Jurkat, Clone E6-1 (cell line): ENCODE data around the gene EFCAB7.

Experiments used
- DNase-seq: peaks from one replicate; pipeline ENCODE4 v3.0.0-alpha.2; 2011; ENCODE audit warnings: low read depth, low spot score
- H3K4me3 ChIP-seq: 2 replicates; pipeline ENCODE4 v1.5.1; 2011; ENCODE audit warnings: mild to moderate bottlenecking, low read length, control low read depth, moderate library complexity

EFCAB7 gene

DNA sequence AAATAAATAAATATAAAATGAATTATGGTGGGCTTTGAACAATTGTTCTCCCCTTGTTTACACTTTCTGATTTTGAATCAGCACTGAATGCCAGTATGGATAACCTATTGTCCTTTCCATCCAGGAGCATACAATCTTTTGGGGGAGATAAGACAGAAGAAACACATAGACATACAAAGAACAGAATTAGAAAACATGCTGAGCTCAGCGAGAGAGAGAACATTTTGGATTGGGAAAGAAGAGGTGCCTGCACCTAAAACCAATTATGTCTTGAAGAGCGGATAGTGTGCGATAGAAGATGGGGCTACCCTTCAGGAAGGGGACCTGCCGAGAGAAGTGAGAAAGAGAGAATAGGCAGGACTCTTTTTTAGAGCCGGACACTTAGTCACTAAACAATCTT is 76.5 kb downstream of the EFCAB7 start:
- H3K4me3 ChIP-seq = no peak overlapping the region
- DNase-seq = no peak

DNA sequence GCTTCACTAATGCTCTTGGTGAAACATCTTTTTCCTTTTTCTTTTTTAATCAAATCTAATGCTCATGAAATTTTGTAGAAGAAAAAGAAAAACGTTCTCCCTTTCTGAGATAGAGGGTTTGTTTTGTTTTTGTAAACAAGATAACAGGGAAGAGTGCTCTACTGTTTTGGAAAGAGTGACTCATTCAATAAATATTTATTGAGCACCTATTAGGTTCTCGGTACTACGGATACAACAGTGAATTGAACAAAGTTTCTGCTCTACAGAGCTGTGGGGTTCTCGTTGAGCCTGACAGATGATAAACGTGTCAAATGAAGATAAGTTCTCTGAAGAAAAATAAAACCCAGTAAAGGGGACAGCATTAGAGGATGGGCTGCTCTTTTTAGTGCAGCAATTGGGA is 76.9 kb downstream of the EFCAB7 start:
- H3K4me3 ChIP-seq = no peak overlapping the region
- DNase-seq = no peak

DNA sequence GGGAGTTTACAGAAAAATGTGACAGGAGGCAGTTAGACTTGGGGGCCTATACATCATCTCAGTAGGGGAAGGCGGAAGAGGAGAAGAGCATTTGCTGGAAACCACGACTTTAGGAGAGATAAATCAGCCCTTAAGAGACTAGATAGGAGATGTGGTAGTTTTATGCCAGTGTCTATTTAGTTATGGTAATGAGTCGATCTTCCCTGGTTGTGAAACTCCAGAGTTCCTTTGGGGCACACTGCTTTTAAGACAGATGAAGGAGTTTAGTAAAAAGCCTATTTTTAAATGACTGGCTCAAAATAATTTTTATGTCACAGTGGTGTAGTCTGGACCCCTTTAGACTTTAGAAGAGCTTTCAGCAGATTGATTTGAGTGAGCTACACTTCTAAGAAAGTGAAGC is 77.7 kb downstream of the EFCAB7 start:
- no peak overlapping the region for H3K4me3 ChIP-seq
- DNase-seq = no peak

DNA sequence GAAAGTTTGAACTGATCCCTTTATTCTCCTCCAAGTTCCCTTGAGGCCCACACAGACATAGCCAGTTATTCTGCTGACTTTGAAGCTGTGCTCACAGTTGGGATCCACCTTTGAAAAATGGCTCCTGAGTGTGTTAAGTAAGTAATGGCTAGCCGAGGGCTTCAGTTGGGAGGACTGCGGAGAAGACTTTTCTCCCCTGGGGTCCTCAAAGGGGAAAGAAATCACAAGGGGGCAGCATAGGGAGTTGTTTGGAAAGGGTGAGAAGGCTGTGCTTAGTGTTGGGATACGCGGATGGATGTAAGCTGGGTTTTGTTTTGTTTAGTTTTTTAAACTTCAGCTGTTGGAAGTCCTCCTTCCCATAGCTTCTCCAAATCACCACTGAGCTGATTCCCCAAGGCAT is 78.1 kb downstream of the EFCAB7 start:
- DNase-seq = no peak
- no peak overlapping the region for H3K4me3 ChIP-seq

DNA sequence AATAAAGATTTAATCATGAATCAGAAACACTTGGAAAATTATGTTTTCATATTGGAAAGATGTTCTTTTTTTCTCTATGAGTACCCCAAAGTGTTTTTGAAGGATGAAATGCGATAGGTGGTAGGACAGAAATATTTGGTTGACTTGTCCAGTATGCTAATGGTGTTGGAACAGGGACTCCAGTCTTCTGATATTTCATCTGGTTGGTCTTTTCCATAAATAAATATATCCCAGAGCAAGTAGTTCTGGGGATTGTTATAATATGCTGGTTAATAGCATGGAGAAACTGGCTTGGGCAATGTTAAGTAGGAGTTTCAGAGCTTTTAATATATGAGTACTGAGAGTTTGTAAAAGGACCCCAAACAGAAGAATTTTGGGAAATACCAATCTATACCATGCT is 78.6 kb downstream of the EFCAB7 start:
- no peak overlapping the region for H3K4me3 ChIP-seq

DNA sequence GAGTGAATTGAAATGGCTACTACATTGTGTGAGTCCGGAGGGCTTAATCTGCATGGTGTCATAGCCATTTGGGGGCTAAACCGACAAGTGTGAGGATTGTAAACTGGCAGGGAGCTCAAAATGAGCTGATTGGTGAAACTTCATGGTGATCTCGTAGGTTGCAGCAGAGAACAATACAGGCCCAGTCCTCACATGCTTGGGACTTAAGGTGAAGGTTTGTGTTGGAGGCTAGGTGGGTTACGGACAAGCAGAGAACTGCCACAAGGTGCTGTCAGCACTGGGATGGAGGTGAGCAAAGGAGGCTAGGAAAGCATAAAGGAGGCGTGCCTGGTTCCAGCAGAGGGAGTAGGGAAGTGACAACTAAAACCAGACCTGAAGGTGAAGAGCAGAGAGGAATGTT is 79.3 kb downstream of the EFCAB7 start:
- DNase-seq = no peak
- H3K4me3 ChIP-seq = no peak overlapping the region

More for the DNA sequence above, 78.6 kb downstream of the EFCAB7 start:
- no peak for DNase-seq

DNA sequence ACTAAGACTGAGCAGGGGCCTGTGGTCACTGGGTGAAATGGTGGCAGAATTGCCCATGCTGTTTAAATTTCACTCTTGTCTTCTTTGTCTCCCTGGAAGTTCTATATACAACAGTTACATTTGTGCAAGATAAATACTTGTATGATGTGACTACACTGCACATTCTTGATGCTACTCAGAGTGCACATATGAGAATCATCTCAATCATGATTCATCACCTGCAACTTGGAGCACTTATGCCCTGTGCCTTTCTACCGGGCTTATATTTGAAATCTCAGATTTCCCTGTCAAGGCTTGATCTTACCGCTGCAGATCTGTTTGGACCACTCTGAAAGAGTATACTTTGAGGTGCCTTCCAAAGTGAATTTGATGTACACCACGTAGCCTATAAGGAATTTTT is 80.5 kb downstream of the EFCAB7 start:
- H3K4me3 ChIP-seq = no peak overlapping the region
- no peak for DNase-seq

DNA sequence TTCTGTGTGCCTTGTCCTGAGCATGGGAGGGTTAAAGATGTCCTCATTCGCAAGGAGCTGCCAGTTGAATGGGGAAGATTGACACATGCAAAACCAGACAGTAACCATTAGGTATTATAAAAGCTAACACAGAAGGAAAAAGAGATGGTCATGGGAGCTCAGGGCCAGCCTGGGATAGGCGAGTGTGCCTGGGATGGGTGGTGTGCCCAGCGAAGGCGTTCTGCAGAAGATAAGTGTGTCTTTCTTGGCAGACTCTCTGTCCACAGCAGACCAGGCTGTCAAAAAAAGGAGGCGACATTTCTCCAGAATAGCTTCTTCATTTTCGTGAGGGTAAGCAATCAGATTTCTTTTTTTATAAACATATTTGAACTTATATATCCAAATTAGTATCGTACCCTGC is 84.0 kb downstream of the EFCAB7 start:
- H3K4me3 ChIP-seq = no peak overlapping the region
- DNase-seq = no peak

DNA sequence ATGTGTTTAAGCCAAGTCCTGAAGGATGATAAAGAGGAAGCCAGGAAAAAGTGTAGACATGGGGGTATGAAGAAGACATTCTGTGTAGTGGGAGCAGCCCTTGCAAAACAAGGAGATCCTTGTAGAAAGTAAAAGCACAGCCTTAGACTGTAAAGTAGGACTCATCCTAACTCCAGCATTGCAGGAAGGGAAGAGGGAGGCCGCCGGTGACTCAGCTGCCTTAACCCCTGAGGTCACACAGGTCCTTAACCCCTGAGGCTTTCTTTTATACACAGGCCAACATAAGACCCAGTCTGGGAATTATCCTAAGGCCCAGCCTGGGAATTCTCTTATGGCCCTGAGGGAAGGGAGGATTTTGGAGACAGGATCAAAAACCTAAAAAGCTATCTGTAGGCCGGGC is 87.9 kb downstream of the EFCAB7 start:
- no peak overlapping the region for H3K4me3 ChIP-seq
- no peak for DNase-seq

DNA sequence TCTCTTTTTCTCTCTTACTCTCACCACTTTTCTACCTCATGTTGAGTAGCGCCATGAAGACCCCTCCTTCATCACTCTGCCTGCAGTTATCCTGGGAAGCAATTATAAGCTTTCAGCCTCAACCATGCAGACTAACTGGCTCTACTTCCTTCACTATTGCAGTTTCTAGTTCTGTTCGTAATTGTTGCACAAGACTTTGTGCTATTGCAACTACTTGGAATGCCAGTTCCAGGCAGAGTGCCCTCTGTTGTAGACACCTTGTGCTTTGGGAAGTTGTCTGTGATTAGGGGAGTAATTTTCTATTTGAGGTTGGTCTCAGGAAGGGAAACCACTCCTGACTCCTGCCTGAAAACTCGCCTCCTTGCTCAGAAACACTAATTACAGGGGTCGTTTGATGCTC is 89.2 kb downstream of the EFCAB7 start:
- no peak for DNase-seq
- no peak overlapping the region for H3K4me3 ChIP-seq

DNA sequence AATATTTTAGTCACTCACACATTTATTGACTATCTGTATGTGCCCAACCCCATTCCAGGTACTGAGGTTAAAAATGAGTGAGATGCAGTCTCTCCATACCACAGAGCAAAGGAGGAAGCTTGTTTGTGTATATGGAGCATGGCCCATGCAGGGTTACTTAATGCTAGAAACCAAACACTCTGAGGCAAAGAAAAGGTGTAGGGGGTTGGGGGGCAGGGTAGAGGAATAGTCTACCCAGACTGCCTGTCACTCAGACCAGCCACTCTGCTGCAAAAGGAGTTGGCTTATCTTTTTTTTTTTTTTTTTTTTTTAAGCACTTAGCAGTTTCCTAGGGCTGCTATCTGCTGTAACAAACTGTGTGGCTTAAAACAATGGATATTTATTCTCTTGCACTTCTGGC is 89.6 kb downstream of the EFCAB7 start:
- no peak for DNase-seq

DNA sequence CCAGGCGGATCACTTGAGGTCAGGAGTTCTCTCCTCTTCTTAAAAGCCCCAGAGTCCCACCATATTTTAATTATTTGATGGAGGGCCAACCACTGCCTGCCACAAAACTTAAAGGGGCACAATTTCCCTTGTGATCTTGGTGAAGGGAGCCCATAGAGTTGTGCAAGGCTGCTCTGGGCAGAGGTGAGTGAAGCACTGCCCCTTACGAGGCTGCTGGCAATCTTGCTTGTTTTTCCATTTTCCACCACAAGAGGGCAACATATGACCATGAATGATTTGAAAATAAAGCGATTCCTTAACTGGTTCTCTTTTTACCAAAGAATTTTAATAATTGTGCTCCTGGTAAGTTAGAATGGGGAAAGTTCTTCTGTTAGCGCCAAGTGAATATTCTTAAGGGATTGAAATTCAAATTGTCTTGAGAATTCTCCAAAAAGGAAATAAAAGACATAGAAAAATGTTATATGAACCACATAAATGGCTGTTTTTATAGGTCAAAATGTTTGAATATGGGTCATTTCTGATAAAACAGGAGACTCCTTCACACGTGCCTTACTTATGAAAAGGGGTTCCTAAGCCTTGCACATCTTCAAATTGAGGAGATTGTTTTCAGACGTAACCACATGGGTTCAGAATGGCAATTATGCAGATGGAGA is 92.6 kb downstream of the EFCAB7 start:
- H3K4me3 ChIP-seq = no peak overlapping the region

More for the DNA sequence above, 89.6 kb downstream of the EFCAB7 start:
- H3K4me3 ChIP-seq = no peak overlapping the region

DNA sequence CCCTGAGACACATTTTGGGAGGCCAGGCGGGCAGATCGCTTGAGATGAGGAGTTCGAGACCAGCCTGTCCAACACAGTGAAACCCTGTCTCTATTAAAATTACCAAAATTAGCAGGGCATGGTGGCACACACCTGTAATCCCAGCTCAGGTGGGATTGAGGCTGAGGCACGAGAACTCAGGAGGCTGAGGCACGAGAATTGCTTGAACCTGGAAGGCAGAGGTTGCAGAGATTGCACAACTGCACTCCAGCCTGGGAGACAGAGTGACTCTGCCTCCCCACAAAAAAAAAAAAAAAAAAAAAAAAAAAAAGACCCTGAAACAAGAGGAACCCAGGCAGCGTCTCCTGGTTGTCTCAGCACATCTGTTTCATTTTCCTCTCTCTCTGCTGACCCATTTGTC is 94.1 kb downstream of the EFCAB7 start:
- no peak overlapping the region for H3K4me3 ChIP-seq
- no peak for DNase-seq

More for the DNA sequence above, 92.6 kb downstream of the EFCAB7 start:
- peak; percentile 71 for DNase-seq

DNA sequence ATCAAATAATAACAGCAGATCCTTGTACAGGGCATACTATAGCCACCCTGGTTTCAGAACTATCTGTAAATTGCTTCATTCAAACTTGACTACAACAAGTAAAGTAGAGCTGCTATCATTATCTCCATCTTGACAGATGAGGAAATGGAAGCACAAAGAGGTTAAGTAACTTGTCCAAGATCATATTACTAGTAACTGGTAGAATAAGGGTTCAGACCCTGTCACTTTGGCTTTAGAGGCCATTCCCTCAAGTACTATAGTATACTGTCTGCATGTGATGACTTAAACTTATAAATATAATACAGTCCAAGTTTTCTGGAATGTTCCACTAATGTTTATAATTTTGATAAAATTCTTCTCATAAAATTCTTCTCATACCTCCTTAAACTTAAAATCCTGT is 94.7 kb downstream of the EFCAB7 start:
- no peak for DNase-seq

DNA sequence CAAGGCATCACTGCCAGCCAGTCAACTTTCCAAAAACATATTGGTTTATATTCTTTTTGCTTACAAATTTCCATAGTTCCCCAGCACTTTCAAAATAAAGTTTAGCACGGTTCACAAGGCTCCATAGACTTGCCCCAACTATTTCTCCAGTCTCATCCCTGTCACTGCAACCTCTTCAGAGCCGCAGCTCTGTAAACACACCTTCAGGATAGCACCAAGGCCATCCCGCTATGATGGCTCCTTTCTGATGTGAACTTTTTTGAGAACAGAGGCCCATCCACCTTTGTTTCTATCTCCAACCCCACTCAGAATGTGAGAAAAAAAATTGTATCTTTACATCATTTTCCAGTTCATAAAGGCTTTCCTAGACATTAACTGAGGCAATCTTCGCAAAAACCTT is 96.2 kb downstream of the EFCAB7 start:
- DNase-seq = no peak

More for the DNA sequence above, 94.7 kb downstream of the EFCAB7 start:
- no peak overlapping the region for H3K4me3 ChIP-seq

DNA sequence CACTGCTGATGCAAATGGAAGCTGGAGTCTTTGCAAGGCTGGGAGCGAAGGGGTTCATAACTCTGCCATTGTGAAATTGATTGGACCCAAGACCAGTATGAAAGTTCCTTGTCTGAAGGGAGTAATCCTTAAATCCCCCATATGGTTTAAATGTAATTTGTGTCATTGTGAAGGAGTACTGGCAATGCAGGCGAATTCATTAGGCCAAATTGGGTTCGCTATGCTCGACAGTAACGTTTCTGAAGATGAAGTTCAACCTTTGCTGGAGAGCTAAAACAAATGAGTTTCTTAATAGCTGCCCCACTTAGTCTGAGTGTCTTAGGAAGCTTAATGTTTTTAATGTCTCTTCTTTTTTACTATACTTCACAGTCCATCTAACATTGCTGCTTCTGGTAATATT is 97.3 kb downstream of the EFCAB7 start:
- no peak for DNase-seq
- no peak overlapping the region for H3K4me3 ChIP-seq

More for the DNA sequence above, 96.2 kb downstream of the EFCAB7 start:
- no peak overlapping the region for H3K4me3 ChIP-seq

DNA sequence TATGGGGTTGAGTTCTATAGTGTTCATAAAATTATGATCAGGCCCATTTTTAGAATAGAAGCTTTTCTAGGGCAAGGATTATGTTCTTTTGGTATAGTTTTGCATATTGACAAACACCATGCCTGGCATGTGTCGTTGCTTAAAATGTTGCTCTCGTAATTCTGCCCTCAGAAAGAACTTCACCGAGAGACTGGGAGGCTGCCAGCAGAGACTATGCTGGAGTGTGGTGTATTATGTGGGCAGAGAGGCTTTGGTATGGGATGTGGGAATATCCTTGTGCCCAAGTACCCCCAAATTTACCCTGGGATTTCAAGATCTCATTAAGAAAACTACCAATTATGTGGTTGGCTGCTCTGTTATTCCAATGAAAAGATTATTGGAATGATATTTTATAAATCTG is 97.8 kb downstream of the EFCAB7 start:
- DNase-seq = no peak
- no peak overlapping the region for H3K4me3 ChIP-seq

DNA sequence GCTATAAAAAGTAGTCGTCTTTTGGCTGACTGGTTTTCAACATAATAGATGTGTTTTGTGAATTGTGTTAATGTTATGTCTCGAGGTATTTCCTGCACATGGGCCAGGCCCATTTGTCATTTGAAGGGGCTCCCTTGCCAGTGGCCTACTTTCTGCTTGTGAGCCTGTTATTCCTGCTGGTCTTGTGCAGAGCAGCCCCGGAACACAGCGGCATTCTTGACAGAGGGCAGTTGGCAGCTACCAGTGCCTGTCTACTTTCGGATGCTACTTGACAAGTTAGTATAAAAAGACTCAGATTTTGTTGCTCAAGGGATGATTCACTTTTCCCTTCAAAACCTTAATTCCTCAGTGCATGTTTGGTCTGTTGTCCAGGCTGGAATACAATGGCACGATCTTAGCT is 98.4 kb downstream of the EFCAB7 start:
- no peak for DNase-seq
- H3K4me3 ChIP-seq = no peak overlapping the region
